Stimulated activated CD8-positive, alpha-beta memory T cell treated with anti-CD3 and anti-CD28 coated beads, Interleukin-15, amount 100 ng/mL, for 4 hours (primary cell): ENCODE results near the gene NXT1.
"Not testable (repeated sequence)": the region's sequence is repeated elsewhere in the genome, so short reads cannot be mapped to it uniquely, and the experiment has no call there.

Experiments
- DNase-seq, 2 donors: peaks; one replicate each; pipeline ENCODE4 v3.0.0-alpha.2; 2020; ENCODE audit warnings: low read depth in 2 of 2

The NXT1 gene

GRCh38 chr20:23331450-23332350 lies 18.9 kb upstream of the NXT1 start:
- DNase-seq = no peak

- no peak for DNase-seq
Measured at GRCh38 chr20:23332467-23332866, 18.1 kb upstream of the NXT1 start.

- DNase-seq = no peak
Measured at GRCh38 chr20:23334111-23334510, 16.5 kb upstream of the NXT1 start.

DNA sequence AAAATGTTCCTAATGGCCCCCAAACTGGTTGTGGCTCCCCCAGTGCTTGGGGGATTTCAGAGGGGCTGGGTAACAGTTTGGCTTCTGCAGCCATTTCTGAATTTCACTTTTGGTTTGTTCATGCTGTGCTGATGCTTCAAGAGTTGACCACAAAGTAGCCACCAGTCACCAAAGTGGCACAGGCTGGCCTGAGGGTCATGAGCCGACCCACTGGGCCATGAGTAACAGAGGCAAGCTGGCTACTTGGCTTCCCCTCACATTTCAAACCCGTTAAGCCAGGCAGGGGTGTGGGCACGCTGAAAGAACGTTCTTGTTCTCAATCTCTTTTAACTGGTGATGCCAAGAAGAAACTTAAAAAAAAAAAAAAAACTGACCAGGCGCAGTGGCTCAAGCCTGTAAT lies 15.1 kb upstream of the NXT1 start:
- DNase-seq = no peak

- no peak for DNase-seq
Measured at GRCh38 chr20:23336476-23336875, 14.1 kb upstream of the NXT1 start.

DNA sequence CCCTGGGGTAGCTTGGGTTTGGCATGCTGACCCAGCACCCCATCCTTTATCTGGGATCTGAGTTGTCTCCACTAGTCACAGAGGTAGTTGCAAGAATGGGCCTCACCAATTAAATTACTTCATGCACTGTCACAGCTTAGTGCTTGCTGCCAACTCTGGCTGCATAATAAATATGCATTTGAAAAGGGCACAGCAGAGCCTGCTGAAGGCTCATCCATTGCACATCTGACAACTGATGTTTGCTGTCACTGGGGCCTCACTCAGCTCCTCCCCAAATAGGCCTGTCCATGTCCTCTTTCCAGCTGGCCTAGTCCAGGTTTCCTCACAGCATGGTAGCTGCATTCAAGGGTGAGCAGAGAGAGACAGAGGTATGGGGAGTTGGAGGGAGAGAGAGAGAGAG lies 13.3 kb upstream of the NXT1 start:
- DNase-seq = no peak

- DNase-seq = no peak
Measured at GRCh38 chr20:23339986-23340385, 10.6 kb upstream of the NXT1 start.

DNA sequence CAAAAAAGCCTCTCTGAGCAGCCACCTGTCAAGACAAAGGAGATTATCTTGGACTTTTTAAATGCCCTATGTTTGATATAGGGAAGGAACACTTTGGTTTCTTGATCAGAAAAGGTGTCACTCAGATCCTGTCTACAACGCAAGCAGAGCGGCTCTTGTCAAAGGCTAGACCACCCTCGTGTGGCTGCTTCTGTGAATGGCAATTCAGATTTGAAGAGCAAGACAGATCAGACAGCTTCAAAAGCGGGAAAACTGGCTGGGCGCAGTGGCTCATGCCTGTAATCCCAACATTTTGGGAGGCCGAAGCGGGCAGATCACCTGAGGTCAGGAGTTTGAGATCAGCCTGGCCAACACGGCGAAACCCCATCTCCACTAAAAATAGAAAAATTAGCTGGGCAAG lies 10.1 kb upstream of the NXT1 start:
- no peak for DNase-seq

- DNase-seq = no peak
Measured at GRCh38 chr20:23341073-23341472, 9.5 kb upstream of the NXT1 start.

DNA sequence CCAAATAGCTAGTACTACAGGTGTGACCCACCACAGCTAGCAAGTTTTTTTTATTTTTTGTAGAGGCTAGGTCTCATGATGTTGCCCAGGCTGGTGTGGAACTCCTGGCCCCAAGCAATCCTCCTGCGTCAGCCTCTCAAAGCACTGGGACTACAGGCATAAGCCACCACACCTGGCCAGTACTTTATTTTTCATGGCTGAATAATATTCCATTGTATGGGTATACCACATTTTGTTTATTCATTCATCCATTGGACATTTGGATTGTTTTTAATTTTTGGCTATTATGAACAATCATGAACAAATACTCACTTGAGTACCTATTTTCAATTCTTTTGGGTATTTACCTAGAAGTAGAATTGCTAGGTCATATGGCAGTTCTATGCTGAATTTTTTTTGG lies 7.0 kb upstream of the NXT1 start:
- no peak for DNase-seq

- DNase-seq = no peak
Measured at GRCh38 chr20:23344336-23344735, 6.3 kb upstream of the NXT1 start.

- no peak for DNase-seq
Measured at GRCh38 chr20:23346002-23346401, 4.6 kb upstream of the NXT1 start.

GRCh38 chr20:23347791-23348190 lies 2.8 kb upstream of the NXT1 start:
- DNase-seq = no peak

DNA sequence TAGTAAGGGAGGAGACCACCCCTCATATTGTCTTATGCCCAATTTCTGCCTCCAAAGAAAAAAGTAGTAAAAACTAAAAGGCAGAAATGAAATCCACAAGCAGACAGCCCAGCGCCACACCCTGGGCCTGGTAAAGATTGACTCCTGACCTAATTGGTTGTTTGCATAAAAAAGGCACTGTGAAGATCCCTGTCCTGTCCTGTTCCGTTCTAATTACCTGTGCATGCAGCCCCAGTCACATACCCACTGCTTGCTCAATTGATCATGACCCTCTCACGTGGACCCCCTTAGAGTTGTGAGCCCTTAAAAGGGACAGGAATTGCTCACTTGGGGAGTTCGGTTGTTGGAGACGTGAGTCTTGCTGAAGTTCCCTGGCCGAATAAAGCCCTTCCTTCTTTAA lies 2.1 kb upstream of the NXT1 start:
- not testable (repeated sequence) for DNase-seq

GRCh38 chr20:23349338-23350195 lies 1.0 kb upstream of the NXT1 start:
- peak in 1 of 2 donors; percentile 65 for DNase-seq

- DNase-seq = peak; percentile 29 to 43
Measured at GRCh38 chr20:23350904-23351838, 580 bp downstream of the NXT1 start.

- DNase-seq = no peak
Measured at GRCh38 chr20:23356203-23356602, 5.6 kb downstream of the NXT1 start.

GRCh38 chr20:23357767-23358562 lies 7.4 kb downstream of the NXT1 start:
- peak; percentile 100 for DNase-seq

DNA sequence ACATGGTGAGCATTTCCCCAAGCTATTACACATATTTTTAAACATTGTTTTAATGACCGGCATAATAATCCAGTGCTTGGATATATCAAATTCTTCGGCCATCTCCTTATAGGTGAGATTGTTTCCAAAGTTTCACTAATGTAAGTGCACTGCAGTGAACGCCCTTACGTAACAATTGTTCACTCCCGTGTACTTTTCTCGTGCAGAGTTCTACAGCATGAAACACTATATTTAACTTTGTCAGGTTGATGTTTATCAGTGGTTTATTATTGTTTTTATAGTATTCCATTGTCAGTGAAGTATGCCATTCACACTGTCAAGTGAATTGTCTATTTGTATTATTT lies 7.9 kb downstream of the NXT1 start:
- DNase-seq = no peak

DNA sequence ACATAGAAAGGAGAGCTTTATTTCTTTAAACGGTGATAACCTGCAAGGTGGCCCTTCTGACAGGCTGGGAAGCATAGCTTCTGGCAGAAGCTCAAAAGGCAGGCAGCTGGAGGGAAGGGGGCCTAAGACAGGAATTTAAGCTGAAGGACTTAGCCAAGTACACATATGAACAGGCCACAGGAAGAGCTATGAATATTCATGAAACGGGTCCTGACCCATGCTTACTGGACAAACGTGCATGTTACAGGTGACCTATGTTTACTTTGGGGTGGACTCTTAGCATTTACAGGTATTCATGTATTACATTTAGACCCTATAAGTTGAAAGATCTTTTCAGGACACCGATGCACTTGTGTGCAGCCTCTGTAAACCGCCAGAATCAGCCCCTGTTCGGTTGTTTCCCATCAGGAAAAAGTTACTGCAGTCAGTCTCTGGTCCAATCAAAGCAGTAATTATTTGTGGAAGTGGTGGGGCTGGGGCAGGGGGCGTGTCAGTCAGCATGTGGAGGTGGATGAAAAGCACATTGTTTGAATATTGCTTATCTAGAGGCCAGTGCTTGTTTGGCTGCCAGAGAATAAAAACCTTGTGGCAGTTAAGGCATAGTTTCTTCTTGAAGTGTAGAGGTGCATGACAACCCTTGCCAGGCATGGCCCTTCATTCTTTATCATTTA lies 8.5 kb downstream of the NXT1 start:
- DNase-seq = no peak
